Thymus (tissue), 11 donors: ENCODE measurements around the gene HDAC11. TPM values are rescaled to one million over a fixed set of nuclear protein-coding genes. Genes with fewer than 3 reads are reported as not detected.
"Not testable (repeated sequence)": the region's sequence is repeated elsewhere in the genome, so short reads cannot be mapped to it uniquely, and the experiment has no call there.

ENCODE experiments used
- DNase-seq, 9 donors: peaks; one replicate each; pipeline ENCODE4 v3.0.0-alpha.2; 2013; ENCODE audit warnings: low spot score in 9 of 9, low read depth in 6 of 9, missing footprints in 1 of 9
- H3K27ac ChIP-seq, 2 donors: one replicate each; pipeline ENCODE4 v1.5.1; 2013; ENCODE audit warnings: control low read depth in 1 of 2, low read depth in 1 of 2, low read length in 1 of 2, mild to moderate bottlenecking in 1 of 2, moderate library complexity in 1 of 2
- H3K27me3 ChIP-seq, 2 donors: one replicate each; pipeline ENCODE4 v1.5.1; 2013; ENCODE audit warnings: low read length in 1 of 2; ENCODE audit not compliant: control insufficient read depth in 2 of 2, insufficient read depth in 1 of 2
- H3K36me3 ChIP-seq, 2 donors: one replicate each; pipeline ENCODE4 v1.5.1; 2013; ENCODE audit warnings: low read length in 1 of 2, mild to moderate bottlenecking in 1 of 2, moderate library complexity in 1 of 2; ENCODE audit not compliant: control insufficient read depth in 2 of 2, insufficient read depth in 2 of 2
- H3K4me1 ChIP-seq, 2 donors: one replicate each; pipeline ENCODE4 v1.5.1; 2013; ENCODE audit warnings: low read length in 2 of 2; ENCODE audit not compliant: control insufficient read depth in 2 of 2, insufficient read depth in 2 of 2
- H3K4me3 ChIP-seq, 2 donors: one replicate each; pipeline ENCODE4 v1.5.1; 2013; ENCODE audit warnings: low read length in 2 of 2, control low read depth in 1 of 2, mild to moderate bottlenecking in 1 of 2
- H3K9me3 ChIP-seq, 2 donors: one replicate each; pipeline ENCODE4 v1.5.1; 2013; ENCODE audit warnings: low read length in 1 of 2, mild to moderate bottlenecking in 1 of 2; ENCODE audit not compliant: control insufficient read depth in 2 of 2, insufficient read depth in 1 of 2
- WGBS: extraction: QIAGEN DNeasy Blood & Tissue Kit; methylation state at CpG from one replicate; pipeline ENCODE4 v1.1.7; 2013; 5-methylcytosine and 5-hydroxymethylcytosine counted together
- polyA plus RNA-seq: library from polyadenylated mRNA; stranded (reverse); fragments of 200-250 nt; gene quantifications from one replicate; pipeline ENCODE4 v1.2.3, GENCODE V29; 2013
- total RNA-seq: library from RNA; stranded (reverse); fragments of 120-200 nt; gene quantifications from one replicate; pipeline ENCODE4 v1.2.4, GENCODE V29; 2013
- donor health status: healthy.

The HDAC11 gene
- total and polyA plus RNA-seq, 2 donors, result 7.1 to 10.7 TPM

GRCh38 chr3:13515786-13516759, 36.0 kb downstream of the HDAC11 start:
- no peaks in the 10 kb centered on the region for H3K4me1 ChIP-seq

GRCh38 chr3:13516760-13517135, 36.6 kb downstream of the HDAC11 start:
- Histone ChIP-seq H3K27ac (no peak overlapping the region), H3K36me3 (no peaks in the 10 kb centered on the region), H3K4me3 (no peak overlapping the region), H3K9me3 (no peaks in the 10 kb centered on the region), H3K27me3 (no peaks in the 10 kb centered on the region), H3K4me1 (no peaks in the 10 kb centered on the region)
- no peak for DNase-seq
- WGBS, result 94% methylated on average over 9 of the region's 9 CpGs

More at GRCh38 chr3:13515786-13516759, 36.0 kb downstream of the HDAC11 start:
- no peaks in the 10 kb centered on the region for H3K36me3 ChIP-seq
- no peaks in the 10 kb centered on the region for H3K9me3 ChIP-seq
- no peak overlapping the region for H3K4me3 ChIP-seq
- 96% methylated on average over 26 of the region's 26 CpGs for WGBS
- no peak for DNase-seq
- no peak overlapping the region for H3K27ac ChIP-seq
- H3K27me3 ChIP-seq, result no peaks in the 10 kb centered on the region

GRCh38 chr3:13517253-13517977, 37.3 kb downstream of the HDAC11 start:
- Histone ChIP-seq H3K4me1 (no peaks in the 10 kb centered on the region), H3K27ac (no peak overlapping the region), H3K27me3 (no peaks in the 10 kb centered on the region), H3K4me3 (no peak overlapping the region), H3K36me3 (no peaks in the 10 kb centered on the region), H3K9me3 (peaks cover 0 to 3% of the 10 kb centered on the region in 2 donors)
- 88% methylated on average over 18 of the region's 18 CpGs for WGBS
- DNase-seq, result no peak

- Histone ChIP-seq H3K36me3 (no peaks in the 10 kb centered on the region), H3K4me1 (no peaks in the 10 kb centered on the region), H3K4me3 (no peak overlapping the region), H3K27ac (no peak overlapping the region), H3K27me3 (no peaks in the 10 kb centered on the region), H3K9me3 (peaks cover 0 to 14% of the 10 kb centered on the region in 2 donors)
- 93% methylated on average over 15 of the region's 15 CpGs for WGBS
- no peak for DNase-seq
Measured at GRCh38 chr3:13518516-13518953, 38.4 kb downstream of the HDAC11 start.

- Histone ChIP-seq H3K36me3 (no peaks in the 10 kb centered on the region), H3K9me3 (peaks cover 0 to 17% of the 10 kb centered on the region in 2 donors), H3K27ac (no peak overlapping the region), H3K4me3 (no peak overlapping the region), H3K4me1 (no peaks in the 10 kb centered on the region), H3K27me3 (no peaks in the 10 kb centered on the region)
- DNase-seq, result no peak
- 96% methylated on average over 19 of the region's 19 CpGs for WGBS
Measured at GRCh38 chr3:13519006-13519791, 39.1 kb downstream of the HDAC11 start.

GRCh38 chr3:13520326-13520880, 40.3 kb downstream of the HDAC11 start:
- Histone ChIP-seq H3K27me3 (no peaks in the 10 kb centered on the region), H3K4me1 (peaks cover 0 to 2% of the 10 kb centered on the region in 2 donors), H3K9me3 (peaks cover 0 to 17% of the 10 kb centered on the region in 2 donors), H3K27ac (no peak overlapping the region), H3K4me3 (no peak overlapping the region), H3K36me3 (no peaks in the 10 kb centered on the region)
- 96% methylated on average over 9 of the region's 9 CpGs for WGBS
- no peak for DNase-seq

- Histone ChIP-seq H3K4me3 (no peak overlapping the region), H3K9me3 (peaks cover 0 to 17% of the 10 kb centered on the region in 2 donors), H3K4me1 (peaks cover 0 to 2% of the 10 kb centered on the region in 2 donors), H3K27ac (no peak overlapping the region), H3K27me3 (no peaks in the 10 kb centered on the region), H3K36me3 (no peaks in the 10 kb centered on the region)
- DNase-seq, result no peak
- WGBS, result 65% methylated on average over 6 of the region's 6 CpGs
Measured at GRCh38 chr3:13521309-13521708, 41.2 kb downstream of the HDAC11 start.

- H3K4me1 ChIP-seq, H3K27ac ChIP-seq, H3K36me3 ChIP-seq, H3K4me3 ChIP-seq, DNase-seq, H3K27me3 ChIP-seq: not testable (repeated sequence)
- H3K9me3 ChIP-seq, result peaks cover 0 to 17% of the 10 kb centered on the region in 2 donors
- WGBS, result over 99% methylated on average over 2 of the region's 2 CpGs
Measured at GRCh38 chr3:13521749-13522148, 41.6 kb downstream of the HDAC11 start.
